ENCODE measurements around the gene ATP9A. TPM values are rescaled to one million over a fixed set of nuclear protein-coding genes. Genes with fewer than 3 reads are reported as not detected.

The ATP9A gene
- total and polyA plus RNA-seq, 2 of the 4 experiments (the other 2 are of a cell fraction) = 10.6 to 22.4 TPM

- TF ChIP-seq MAFK (IDR thresholded peaks at IDR 0.05; ENCODE audit: low read depth, low read length) = no peak
- no peak for TF ChIP-seq CEBPB (IDR thresholded peaks at IDR 0.05; ENCODE audit: low read depth, low read length)
- no peak for TF ChIP-seq FOS (IDR thresholded peaks at IDR 0.05; ENCODE audit: low read depth, low read length)
- ATAC-seq (ENCODE audit: low read depth) (no peak), DNase-seq (peak; percentile 50)
- Histone ChIP-seq H3K9me3 (ENCODE audit: control insufficient read depth, insufficient read depth, low read length) (no peaks in the 10 kb centered on the region), H3K9ac (ENCODE audit: low read depth, low read length) (no peak overlapping the region), H3K4me3 (ENCODE audit: insufficient read depth, low read depth, low read length) (no peak overlapping the region), H3K4me2 (ENCODE audit: low read depth, low read length) (no peak overlapping the region), H2AFZ (replicated peaks; ENCODE audit: low read length, poor library complexity) (peak overlapping the region; percentile 32), H3K14ac (replicated peaks; ENCODE audit: low read depth, low read length) (peak overlapping the region; percentile 68), H3K56ac (ENCODE audit: extremely low read depth, insufficient read depth, low read length) (no peak overlapping the region), H3K27me3 (ENCODE audit: control insufficient read depth, insufficient read depth, low read length) (no peaks in the 10 kb centered on the region), H2BK15ac (ENCODE audit: low read depth, low read length) (no peak overlapping the region), H2BK120ac (ENCODE audit: low read depth, low read length) (no peak overlapping the region), H3K9me1 (ENCODE audit: insufficient read depth, low read length) (no peaks in the 10 kb centered on the region), H4K8ac (ENCODE audit: low read depth in 2 of 2, low read length in 2 of 2) (peak overlapping the region in 1 of 2 experiments; percentile 40; a peak in 1 of 4 replicates), H3K27ac (ENCODE audit: insufficient read depth, low read length) (no peak overlapping the region), H3K36me3 (ENCODE audit: control insufficient read depth, insufficient read depth, low read length) (no peaks in the 10 kb centered on the region; the same call in 1 of the 2 replicates), H4K5ac (ENCODE audit: low read depth, low read length) (no peak overlapping the region), H3K4ac (ENCODE audit: low read depth, low read length) (no peak overlapping the region), H3K4me1 (ENCODE audit: control insufficient read depth, insufficient read depth, low read length) (no peaks in the 10 kb centered on the region), H2AK5ac (ENCODE audit: low read depth, low read length) (peak overlapping the region; percentile 28; the same call in 1 of the 2 replicates), H3K23ac (ENCODE audit: low read depth, low read length) (no peak overlapping the region), H3K79me1 (ENCODE audit: low read depth in 1 of 2, low read length in 2 of 2) (0 out of 4 replicates have a peak, but pooled peaks cover 0 to 2% of the 10 kb centered on the region in 2 experiments), H2BK5ac (ENCODE audit: low read depth, low read length, poor library complexity, severe bottlenecking) (no peak overlapping the region), H2AK9ac (replicated peaks; ENCODE audit: low read depth, low read length, poor library complexity) (no peak overlapping the region), H3K18ac (ENCODE audit: low read depth, low read length) (no peak overlapping the region), H2BK20ac (ENCODE audit: low read depth, low read length) (0 out of 2 replicates have a peak overlapping the region, but pooled peaks have one; percentile 16), H4K20me1 (ENCODE audit: insufficient read depth, low read length) (no peaks in the 10 kb centered on the region), H4K91ac (ENCODE audit: insufficient read depth, low read depth, low read length) (no peak overlapping the region)
- in situ Hi-C loops (cut with MboI; ENCODE audit: low sequenced_read_pairs) (no loop called here), dilution Hi-C loops (cut with HindIII; ENCODE audit: low sequenced_read_pairs, unreplicated experiment) (no loop called here), intact Hi-C loops (cut with micrococcal nuclease) (no loop called here)
- 64% methylated on average over 4 of the region's 8 CpGs; no CpG with 5 or more reads in 1 of the 2 experiments for WGBS, 2 experiments (ENCODE audit: extremely low coverage in 2 of 2, insufficient read length in 1 of 2)
- ChIA-PET CTCF (interaction anchor here (0.7 kb wide), 1 partner anchor 42 kb away, joined by 3 read pairs; no protein-coding TSS in a partner anchor), POLR2A (ENCODE audit: unreplicated experiment) (no interaction called here)
- no TSS peak for BruUV-seq (replicated peaks)
These were observed 214.2 kb downstream of the ATP9A start for GRCh38 chr20:51553897-51554486.
